ENCODE data around the gene EMSY. TPM values are rescaled to one million over a fixed set of nuclear protein-coding genes. Genes with fewer than 3 reads are reported as not detected.

EMSY gene
- total and polyA plus RNA-seq, 2 of the 13 experiments (the other 11 are each of a cell fraction or from before 2014, with no cell fraction given) = 11.6 to 18.5 TPM

- ChIA-PET POLR2A (no interaction called here), CTCF (ENCODE audit: low intra/inter-chr PET ratio, low total read pairs) (no interaction called here)
- Histone ChIP-seq H3K79me2 (ENCODE audit: insufficient read depth, low read length) (no peaks in the 10 kb centered on the region), H3K27me3 (ENCODE audit: control insufficient read depth in 1 of 2, insufficient read depth in 2 of 2, low read length in 2 of 2) (peaks cover 4 to 38% of the 10 kb centered on the region in 2 experiments), H3K4me2 (ENCODE audit: low read depth, low read length) (no peak overlapping the region), H3K36me3 (replicated peaks in 1 of 2; ENCODE audit: control insufficient read depth in 1 of 2, insufficient read depth in 2 of 2, low read length in 2 of 2) (no peaks in the 10 kb centered on the region), H3K9ac (ENCODE audit: insufficient read depth, low read depth, low read length) (no peak overlapping the region), H3K4me1 (ENCODE audit: insufficient read depth, low read length) (no peaks in the 10 kb centered on the region), H3K4me3 (replicated peaks in 1 of 3; ENCODE audit: insufficient read depth in 1 of 3, low read depth in 2 of 3, low read length in 3 of 3) (no peak overlapping the region), H2AFZ (ENCODE audit: low read length) (no peak overlapping the region), H4K20me1 (ENCODE audit: insufficient read depth, low read length) (no peaks in the 10 kb centered on the region), H3K9me3 (ENCODE audit: low read length) (no peaks in the 10 kb centered on the region), H3K27ac (ENCODE audit: extremely low read length, insufficient read depth, low read length) (no peak overlapping the region)
- TF ChIP-seq MAFK (conservative IDR thresholded peaks at IDR 0.05 in 1 of 2, IDR thresholded peaks at IDR 0.05 in 1 of 2; ENCODE audit: low read length in 2 of 2) (no peak), U2AF2 (IDR thresholded peaks at IDR 0.05; ENCODE audit: low read depth, low read length) (no peak), TARDBP (CRISPR knock-in tag; IDR thresholded peaks at IDR 0.05) (no peak), SOX6 (IDR thresholded peaks at IDR 0.05) (no peak), SOX6 (CRISPR knock-in tag; IDR thresholded peaks at IDR 0.05) (no peak), ZNF414 (CRISPR knock-in tag; IDR thresholded peaks at IDR 0.05) (no peak), ARHGAP35 (CRISPR knock-in tag; IDR thresholded peaks at IDR 0.05; ENCODE audit: borderline replicate concordance) (no peak), MIXL1 (CRISPR knock-in tag; IDR thresholded peaks at IDR 0.05) (no peak), ASH2L (IDR thresholded peaks at IDR 0.05; ENCODE audit: insufficient read length, low read depth, low read length) (no peak), NFIC (IDR thresholded peaks at IDR 0.05; ENCODE audit: low read length) (no peak), AKAP8 (CRISPR knock-in tag; IDR thresholded peaks at IDR 0.05) (no peak), DNMT3B (CRISPR knock-in tag; conservative IDR thresholded peaks at IDR 0.05) (no peak), PAWR (CRISPR knock-in tag; IDR thresholded peaks at IDR 0.05; ENCODE audit: borderline replicate concordance) (no peak), REPIN1 (CRISPR knock-in tag; IDR thresholded peaks at IDR 0.05; ENCODE audit: borderline replicate concordance, low read depth) (no peak), NR1H2 (CRISPR knock-in tag; IDR thresholded peaks at IDR 0.05; ENCODE audit: borderline replicate concordance, low read depth) (no peak), SSRP1 (CRISPR knock-in tag; IDR thresholded peaks at IDR 0.05) (no peak), AHR (CRISPR knock-in tag; IDR thresholded peaks at IDR 0.05) (no peak), ZNF747 (CRISPR knock-in tag; IDR thresholded peaks at IDR 0.05; ENCODE audit: borderline replicate concordance) (no peak)
- FAIRE-seq (no peak), DNase-seq (ENCODE audit: low spot score) (no peak), ATAC-seq (no peak)
- intact Hi-C loops (cut with micrococcal nuclease; ENCODE audit: unreplicated experiment) (no loop called here), in situ Hi-C loops (cut with HindIII; ENCODE audit: extremely low pct_ligation_motif_present, low pct_unique_long_range_greater_than_20kb) (no loop called here)
- 51% methylated on average over 6 of the region's 7 CpGs for WGBS (ENCODE audit: low lambda C conversion rate)
- BruUV-seq (replicated peaks) = no TSS peak
Observed at GRCh38 chr11:76601272-76601671, 156.5 kb downstream of the EMSY start.
